DMS53 treated with DMSO at 0.1 percent for 48 hours (cell line): ENCODE results near the gene ABCF3.
A peak's percentile ranks its signal among the peaks of the same experiment; 100 is the strongest.

Experiments
- DNase-seq: peaks from one replicate; lab custom pipeline; 2025; ENCODE audit not compliant: unreplicated experiment; lab: John Stamatoyannopoulos, UW

The ABCF3 gene

DNA sequence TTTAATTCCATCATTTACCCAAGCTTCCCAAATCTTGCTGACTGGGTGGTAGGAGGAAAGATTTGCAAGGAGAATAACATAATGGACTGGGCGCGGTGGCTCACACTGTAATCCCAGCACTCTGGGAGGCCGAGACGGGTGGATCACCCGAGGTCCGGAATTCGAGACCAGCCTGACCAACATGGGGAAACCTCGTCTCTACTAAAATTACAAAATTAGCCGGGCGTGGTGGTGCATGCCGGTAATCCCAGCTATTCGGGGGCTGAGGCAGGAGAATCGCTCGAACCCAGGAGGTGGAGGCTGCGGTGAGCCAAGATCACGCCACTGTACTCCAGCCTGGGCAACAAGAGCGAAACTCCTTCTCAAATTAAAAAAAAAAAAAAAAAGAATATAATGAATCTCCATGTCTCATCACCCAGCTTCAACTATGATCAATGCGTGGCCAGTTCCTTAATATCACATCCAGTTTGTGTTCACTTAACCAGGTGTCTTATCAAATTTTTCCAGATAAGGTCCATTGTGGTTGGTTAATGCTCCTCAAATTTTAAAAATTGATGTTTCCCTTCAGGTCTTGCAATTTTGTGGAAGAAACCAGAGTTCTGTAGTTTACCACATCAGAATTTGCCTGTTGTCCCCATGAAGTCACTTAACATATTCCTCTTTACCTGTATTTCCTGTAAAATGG is 1.3 kb upstream of the ABCF3 start:
- no peak for DNase-seq

GRCh38 chr3:184185461-184186183 is 377 bp upstream of the ABCF3 start:
- peak; percentile 96 for DNase-seq

DNA sequence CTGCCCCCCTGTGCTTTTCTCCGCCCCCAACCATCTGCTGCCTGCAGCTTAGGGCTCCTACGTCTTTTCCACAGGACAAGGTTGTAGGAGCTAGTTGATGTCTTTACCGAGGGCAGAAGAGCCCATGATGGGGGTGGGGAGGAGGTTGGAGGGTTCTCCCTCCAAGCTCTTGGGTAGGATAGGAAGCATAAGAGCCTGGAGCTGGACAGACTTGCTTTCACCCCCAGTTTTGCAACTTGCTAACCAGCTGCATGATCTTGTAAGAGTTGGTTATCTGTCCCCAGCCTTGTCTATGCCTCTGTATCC is 856 bp downstream of the ABCF3 start:
- DNase-seq, result no peak

- DNase-seq, result no peak
These were observed 2.1 kb downstream of the ABCF3 start for GRCh38 chr3:184188080-184188479.

DNA sequence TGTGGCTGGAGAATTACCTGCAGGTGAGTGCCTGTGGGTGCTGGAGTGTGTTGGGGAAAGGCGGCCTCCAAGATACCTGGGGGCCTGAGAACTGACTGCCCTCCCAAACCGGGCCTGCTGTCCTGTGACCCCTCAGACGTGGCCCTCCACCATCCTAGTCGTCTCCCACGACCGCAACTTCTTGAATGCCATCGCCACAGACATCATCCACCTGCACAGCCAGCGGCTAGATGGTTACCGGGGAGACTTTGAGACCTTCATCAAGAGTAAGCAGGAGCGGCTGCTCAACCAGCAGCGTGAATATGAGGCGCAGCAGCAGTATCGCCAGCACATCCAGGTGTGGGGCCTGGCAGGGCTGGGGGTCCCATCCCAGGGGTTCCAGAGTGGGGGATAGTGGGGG is 3.4 kb downstream of the ABCF3 start:
- no peak for DNase-seq

- no peak for DNase-seq
These were observed 6.9 kb downstream of the ABCF3 start for GRCh38 chr3:184192889-184193288.

- no peak for DNase-seq
These were observed 8.1 kb downstream of the ABCF3 start for GRCh38 chr3:184193991-184194539.

GRCh38 chr3:184196536-184196935 is 10.5 kb downstream of the ABCF3 start:
- DNase-seq, result peak; percentile 14

DNA sequence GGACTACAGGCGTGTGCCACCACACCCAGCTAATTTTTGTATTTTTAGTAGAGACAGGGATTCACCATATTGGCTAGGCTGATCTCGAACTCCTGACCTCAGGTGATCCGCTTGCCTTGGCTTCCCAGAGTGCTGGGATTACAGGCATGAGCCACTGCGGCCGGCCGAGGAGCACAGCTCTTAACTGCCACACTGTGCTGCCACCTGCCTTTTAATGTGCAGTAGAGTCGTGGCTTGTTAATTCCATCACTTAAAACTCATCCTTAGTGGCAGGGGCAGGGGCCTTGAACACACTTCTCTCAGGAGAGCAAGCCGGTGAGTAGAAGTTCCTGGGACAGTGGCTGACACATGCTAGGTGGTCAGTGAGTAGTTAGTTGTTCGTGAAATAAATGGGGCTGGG is 12.5 kb downstream of the ABCF3 start:
- DNase-seq, result no peak

- no peak for DNase-seq
These were observed 14.8 kb downstream of the ABCF3 start for GRCh38 chr3:184200825-184201224.

DNA sequence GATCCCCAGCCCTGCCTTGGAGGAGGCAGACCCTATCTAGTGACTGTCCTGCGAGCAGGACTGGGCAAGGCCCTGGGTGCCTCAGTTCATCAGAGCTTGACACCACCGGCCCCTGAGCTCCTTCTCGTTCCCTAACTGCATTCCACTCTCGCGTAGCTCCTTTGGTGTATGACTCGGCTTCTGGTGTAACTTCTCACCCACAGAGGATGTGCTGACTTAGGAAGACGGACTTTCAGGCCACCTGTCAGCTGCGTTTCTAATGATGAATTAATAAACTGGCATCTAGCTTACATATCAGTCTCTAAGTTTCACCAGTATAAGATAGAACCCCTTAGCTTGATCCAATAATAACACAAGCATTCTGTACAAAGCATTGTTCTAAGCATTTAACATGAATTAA is 17.5 kb downstream of the ABCF3 start:
- no peak for DNase-seq

DNA sequence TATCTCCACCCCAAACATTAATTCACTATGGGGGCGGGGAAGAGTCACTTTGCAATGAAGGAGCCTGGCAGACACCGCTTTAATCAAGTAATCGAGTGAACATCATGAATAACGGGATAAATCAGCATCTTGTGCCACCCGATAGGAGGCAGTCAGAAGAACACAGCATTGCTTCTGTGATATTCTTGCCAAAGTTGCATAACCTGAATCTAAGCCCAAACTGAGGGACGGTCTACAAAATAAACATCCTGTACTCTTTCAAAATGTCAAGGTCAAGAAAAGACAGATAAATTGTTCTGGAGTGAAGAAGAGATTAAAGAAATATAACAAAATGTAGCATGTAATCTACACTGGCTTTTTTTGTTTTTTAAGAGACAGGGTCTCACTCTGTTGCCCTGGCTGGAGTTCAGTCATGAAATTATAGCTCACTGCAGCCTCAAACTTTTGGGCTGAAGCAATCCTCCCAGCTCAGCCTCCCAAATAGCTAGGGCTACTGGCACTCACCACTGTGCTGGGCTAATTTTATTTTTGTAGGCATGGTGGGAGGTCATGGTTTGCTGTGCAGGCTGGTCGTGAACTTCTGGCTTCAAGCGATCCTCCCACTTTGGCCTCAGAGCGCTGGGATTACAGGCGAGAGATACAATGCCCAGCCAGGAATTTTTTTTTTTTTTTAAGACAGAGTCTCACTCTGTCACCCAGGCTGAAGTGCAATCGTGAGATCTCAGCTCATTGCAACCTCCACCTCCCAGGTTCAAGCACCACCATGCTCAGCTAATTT is 23.3 kb downstream of the ABCF3 start:
- no peak for DNase-seq

DNA sequence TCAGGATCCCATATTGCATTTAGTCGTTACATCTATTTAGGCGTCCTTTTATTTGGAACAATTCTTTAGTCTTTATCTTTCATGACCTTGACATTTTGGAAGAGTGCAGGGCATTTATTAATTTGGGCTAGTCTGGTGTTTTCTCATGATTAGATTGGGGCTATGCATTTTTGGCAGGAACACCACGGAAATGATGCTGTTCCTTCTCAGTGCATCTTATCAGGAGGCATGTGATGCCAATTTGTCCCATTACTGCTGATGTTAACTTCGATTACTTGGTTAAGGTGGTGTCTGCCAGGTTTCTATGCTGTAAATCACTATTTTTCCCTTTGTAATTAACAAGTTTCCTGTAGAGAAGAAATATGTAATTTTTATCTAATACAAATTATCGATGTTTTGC is 25.3 kb downstream of the ABCF3 start:
- no peak for DNase-seq

GRCh38 chr3:184211718-184212117 is 25.7 kb downstream of the ABCF3 start:
- no peak for DNase-seq

DNA sequence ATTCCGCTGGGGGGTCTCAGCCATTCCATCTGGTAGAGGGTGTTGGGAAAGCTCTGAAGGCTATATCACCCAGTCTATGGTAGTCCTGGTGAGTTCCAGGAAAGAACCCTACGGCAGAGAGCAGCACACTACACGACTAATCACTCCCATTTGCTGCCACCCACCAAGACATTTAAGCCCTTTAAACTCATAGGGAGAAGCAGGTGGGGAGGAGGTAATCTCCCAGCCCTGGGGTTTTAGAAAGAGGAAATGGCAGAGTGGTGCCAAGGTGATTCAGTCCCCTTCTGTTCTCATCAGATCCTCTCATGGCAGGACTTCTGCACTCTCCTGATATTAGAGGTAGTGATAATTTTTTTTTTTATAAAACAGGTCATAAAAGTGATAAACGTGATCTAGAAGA is 32.8 kb downstream of the ABCF3 start:
- DNase-seq, result no peak

GRCh38 chr3:184222521-184222920 is 36.5 kb downstream of the ABCF3 start:
- no peak for DNase-seq

GRCh38 chr3:184223946-184224345 is 37.9 kb downstream of the ABCF3 start:
- DNase-seq, result no peak

GRCh38 chr3:184227481-184227935 is 41.5 kb downstream of the ABCF3 start:
- peak; percentile 15 for DNase-seq

- no peak for DNase-seq
These were observed 42.6 kb downstream of the ABCF3 start for GRCh38 chr3:184228376-184229137.

DNA sequence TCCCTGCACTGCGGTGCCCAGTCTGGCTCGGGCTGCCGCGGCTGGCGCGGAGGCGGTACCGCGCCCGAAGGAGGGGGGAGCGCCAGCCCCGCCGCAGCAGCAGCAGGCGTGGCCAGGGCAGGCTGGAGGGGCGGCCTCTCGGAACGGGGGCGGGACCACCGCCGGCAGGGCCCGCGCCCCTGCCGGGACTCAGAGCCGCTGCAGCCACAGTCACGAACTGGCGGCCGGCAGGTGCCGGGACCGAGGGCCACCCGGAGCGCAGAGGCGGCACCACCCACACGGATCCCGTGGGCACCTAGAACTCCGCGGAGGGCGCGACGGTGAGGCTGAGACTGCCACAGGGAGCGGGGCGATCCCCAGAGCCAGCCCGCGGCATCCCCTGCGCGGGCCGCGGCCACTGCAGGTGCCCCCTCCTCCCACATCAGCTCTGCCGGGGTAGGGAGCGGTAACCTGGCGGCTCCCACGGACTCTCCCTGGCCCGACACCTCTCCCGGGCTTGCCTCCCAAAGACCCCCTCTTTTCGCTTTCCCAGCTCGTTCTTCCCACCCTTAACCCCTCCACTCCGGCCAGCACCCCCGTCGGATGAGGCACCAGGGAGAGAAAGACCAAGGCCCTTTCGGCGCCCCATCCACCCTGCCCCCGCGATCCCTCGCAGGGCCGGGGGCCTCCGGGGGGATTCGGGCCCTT is 43.5 kb downstream of the ABCF3 start, which contains the start of gene VWA5B2:
TSS of gene VWA5B2 (plus strand) at position 192 of the 687 bp plus-strand sequence. CDS start 944 bp downstream, outside the sequence.
- DNase-seq, result peak; percentile 63
